ENCODE measurements around the gene NOD1. TPM values are rescaled to one million over a fixed set of nuclear protein-coding genes. Genes with fewer than 3 reads are reported as not detected.
"Not testable (repeated sequence)": the region's sequence is repeated elsewhere in the genome, so short reads cannot be mapped to it uniquely, and the experiment has no call there.

Gene NOD1
- total and polyA plus RNA-seq, 2 donors (not counting 1 experiment from before 2014, with no cell fraction given) = 20.6 to 28.8 TPM

GRCh38 chr7:30509171-30509857 lies 30.7 kb upstream of the NOD1 start:
- H3K9me3 Mint-ChIP-seq (ENCODE audit: insufficient read depth); H3K4me3 ChIP-seq (ENCODE audit: control extremely low read depth in 1 of 5, extremely low read depth in 1 of 5, insufficient read depth in 1 of 5, low read depth in 2 of 5, low read length in 4 of 5); H3K4me3 Mint-ChIP-seq; H3K79me2 ChIP-seq (ENCODE audit: control insufficient read depth, insufficient read depth, low read length); POLR2A ChIA-PET; H3K27ac ChIP-seq (ENCODE audit: low read length in 2 of 2); H3K36me3 ChIP-seq (replicated peaks in 1 of 2; ENCODE audit: control extremely low read depth in 1 of 2, control insufficient read depth in 1 of 2, extremely low read depth in 1 of 2, insufficient read depth in 2 of 2, low read length in 1 of 2); H3K4me1 Mint-ChIP-seq; H3K27me3 ChIP-seq (replicated peaks in 1 of 4; ENCODE audit: control extremely low read depth in 1 of 4, control insufficient read depth in 3 of 4, insufficient read depth in 4 of 4, low read length in 3 of 4); H2AFZ ChIP-seq (ENCODE audit: insufficient read depth, low read depth, low read length, poor library complexity, severe bottlenecking); DNase-seq; H4K20me1 ChIP-seq (ENCODE audit: control insufficient read depth, insufficient read depth, low read length, poor library complexity, severe bottlenecking); H3K9ac ChIP-seq (ENCODE audit: low read length); ATAC-seq (ENCODE audit: low read depth); H3K27ac Mint-ChIP-seq; H3K4me1 ChIP-seq (ENCODE audit: control insufficient read depth in 2 of 2, insufficient read depth in 2 of 2, low read length in 2 of 2); H3K27me3 Mint-ChIP-seq; H3K4me2 ChIP-seq (replicated peaks; ENCODE audit: low read depth, low read length, poor library complexity, severe bottlenecking); H3K9me3 ChIP-seq (ENCODE audit: control extremely low read depth in 1 of 3, control insufficient read depth in 2 of 3, insufficient read depth in 1 of 3, low read length in 2 of 3): not testable (repeated sequence)
- CTCF ChIA-PET = interaction anchor here (4.5 kb wide), 1 partner anchor 54 kb away, joined by 37 read pairs; no protein-coding TSS in a partner anchor
- intact Hi-C loops (cut with micrococcal nuclease) = loop anchor here (5.0 to 10.0 kb wide), 2 partner anchors 47 to 375 kb away; partner anchors contain the start of gene MTURN
- no CpG with 5 or more reads among the region's 9 CpGs for WGBS (ENCODE audit: insufficient coverage)

GRCh38 chr7:30507346-30507900 lies 28.8 kb upstream of the NOD1 start:
- H3K4me3 ChIP-seq (ENCODE audit: control extremely low read depth in 1 of 5, extremely low read depth in 1 of 5, insufficient read depth in 1 of 5, low read depth in 2 of 5, low read length in 4 of 5); H3K9me3 ChIP-seq (ENCODE audit: control extremely low read depth in 1 of 3, control insufficient read depth in 2 of 3, insufficient read depth in 1 of 3, low read length in 2 of 3); H3K36me3 ChIP-seq (replicated peaks in 1 of 2; ENCODE audit: control extremely low read depth in 1 of 2, control insufficient read depth in 1 of 2, extremely low read depth in 1 of 2, insufficient read depth in 2 of 2, low read length in 1 of 2); H3K9me3 Mint-ChIP-seq (ENCODE audit: insufficient read depth); DNase-seq; H3K27me3 ChIP-seq (replicated peaks in 1 of 4; ENCODE audit: control extremely low read depth in 1 of 4, control insufficient read depth in 3 of 4, insufficient read depth in 4 of 4, low read length in 3 of 4); ATAC-seq (ENCODE audit: low read depth); H3K4me3 Mint-ChIP-seq; POLR2A ChIA-PET; H3K27me3 Mint-ChIP-seq; H4K20me1 ChIP-seq (ENCODE audit: control insufficient read depth, insufficient read depth, low read length, poor library complexity, severe bottlenecking); H2AFZ ChIP-seq (ENCODE audit: insufficient read depth, low read depth, low read length, poor library complexity, severe bottlenecking); H3K27ac ChIP-seq (ENCODE audit: low read length in 2 of 2); H3K9ac ChIP-seq (ENCODE audit: low read length); H3K4me2 ChIP-seq (replicated peaks; ENCODE audit: low read depth, low read length, poor library complexity, severe bottlenecking); H3K27ac Mint-ChIP-seq: not testable (repeated sequence)
- Histone ChIP-seq H3K4me1 (ENCODE audit: control insufficient read depth in 2 of 2, insufficient read depth in 2 of 2, low read length in 2 of 2) (peaks cover 18 to 20% of the 10 kb centered on the region in 2 donors), H3K79me2 (ENCODE audit: control insufficient read depth, insufficient read depth, low read length) (peaks cover 27% of the 10 kb centered on the region)
- H3K4me1 Mint-ChIP-seq = peaks cover 26% of the 10 kb centered on the region
- CTCF ChIA-PET = interaction anchor here (0.9 to 1.0 kb wide), 2 partner anchors 42 to 343 kb away, joined by 3 read pairs; no protein-coding TSS in a partner anchor
- 98% methylated on average over 9 of the region's 9 CpGs for WGBS (ENCODE audit: insufficient coverage)
- intact Hi-C loops (cut with micrococcal nuclease) = loop anchor here (5.0 to 10.0 kb wide), 2 partner anchors 45 to 373 kb away; partner anchors contain the start of gene MTURN
